Liver (tissue), 9 donors: ENCODE measurements around the gene UBALD1. TPM values are rescaled to one million over a fixed set of nuclear protein-coding genes. Genes with fewer than 3 reads are reported as not detected.

ENCODE experiments used
- DNase-seq: peaks from one replicate; pipeline ENCODE4 v3.0.0-alpha.2; 2017; ENCODE audit warnings: low spot score
- H3K27ac ChIP-seq, 2 donors: one replicate each; pipeline ENCODE4 v1.7.0; 2013; ENCODE audit warnings: inconsistent platforms in 2 of 2, low read length in 2 of 2, control low read depth in 1 of 2, low read depth in 1 of 2, mild to moderate bottlenecking in 1 of 2
- H3K27me3 ChIP-seq, 4 donors: one replicate each; pipeline versions ENCODE4 v1.6.1 to v1.7.0; 2013; ENCODE audit warnings: low read length in 3 of 4, inconsistent platforms in 1 of 4, mild to moderate bottlenecking in 1 of 4, moderate library complexity in 1 of 4; ENCODE audit not compliant: control insufficient read depth in 4 of 4, insufficient read depth in 4 of 4
- H3K36me3 ChIP-seq, 4 donors: one replicate each; pipeline versions ENCODE4 v1.6.1 to v1.7.0; 2013; ENCODE audit warnings: low read length in 3 of 4, mild to moderate bottlenecking in 3 of 4, low read depth in 1 of 4, moderate library complexity in 1 of 4; ENCODE audit not compliant: control insufficient read depth in 4 of 4, insufficient read depth in 3 of 4
- H3K4me1 ChIP-seq, 4 donors: one replicate each; pipeline versions ENCODE4 v1.6.1 to v1.7.0; 2013; ENCODE audit warnings: low read length in 3 of 4, mild to moderate bottlenecking in 3 of 4, moderate library complexity in 1 of 4; ENCODE audit not compliant: control insufficient read depth in 4 of 4, insufficient read depth in 4 of 4
- H3K4me3 ChIP-seq, 3 donors: one replicate each; pipeline versions ENCODE4 v1.6.1 to v1.7.0; 2013; ENCODE audit warnings: low read length in 3 of 3, control low read depth in 1 of 3, low read depth in 1 of 3, mild to moderate bottlenecking in 1 of 3
- H3K9ac ChIP-seq, 2 donors: one replicate each; pipeline ENCODE4 v1.7.0; 2013; ENCODE audit warnings: low read length in 2 of 2, mild to moderate bottlenecking in 2 of 2, moderate library complexity in 2 of 2, control low read depth in 1 of 2, low read depth in 1 of 2
- H3K9me3 ChIP-seq, 4 donors: one replicate each; pipeline versions ENCODE4 v1.6.1 to v1.7.0; 2013; ENCODE audit warnings: low read length in 3 of 4; ENCODE audit not compliant: control insufficient read depth in 4 of 4
- EGR1 ChIP-seq, 2 donors: IDR thresholded peaks; 2 replicates each; pipeline ENCODE4 v1.6.1; 2016 to 2018; ENCODE audit warnings: antibody characterized with exemption in 2 of 2, low read depth in 2 of 2
- FOXA1 ChIP-seq: IDR thresholded peaks from 2 replicates; pipeline ENCODE4 v1.6.1; 2016; ENCODE audit warnings: antibody characterized with exemption
- FOXA2 ChIP-seq: IDR thresholded peaks from 2 replicates; pipeline ENCODE4 v1.6.1; 2016; ENCODE audit warnings: antibody characterized with exemption
- GABPA ChIP-seq, 2 donors: IDR thresholded peaks in 1 of 2; conservative IDR thresholded peaks in 1 of 2; 2 replicates each; pipeline ENCODE4 v1.6.1; 2016; ENCODE audit warnings: antibody characterized with exemption in 2 of 2, mild to moderate bottlenecking in 1 of 2, moderate library complexity in 1 of 2
- HNF4A ChIP-seq, 2 donors: conservative IDR thresholded peaks; 2 replicates each; pipeline ENCODE4 v1.6.1; 2016; ENCODE audit warnings: antibody characterized with exemption in 2 of 2, mild to moderate bottlenecking in 2 of 2
- HNF4G ChIP-seq: IDR thresholded peaks from 2 replicates; pipeline ENCODE4 v1.6.1; 2016; ENCODE audit warnings: antibody characterized with exemption
- JUND ChIP-seq, 2 donors: IDR thresholded peaks; 2 replicates each; pipeline ENCODE4 v1.6.1; 2016; ENCODE audit warnings: antibody characterized with exemption in 2 of 2
- RAD21 ChIP-seq, 2 donors: IDR thresholded peaks; 2 replicates each; pipeline ENCODE4 v1.6.1; 2016; ENCODE audit warnings: antibody characterized with exemption in 2 of 2, mild to moderate bottlenecking in 2 of 2
- RXRA ChIP-seq, 2 donors: IDR thresholded peaks; 2 replicates each; pipeline ENCODE4 v1.6.1; 2017 to 2018; ENCODE audit warnings: antibody characterized with exemption in 2 of 2, mild to moderate bottlenecking in 1 of 2
- SP1 ChIP-seq: IDR thresholded peaks from 2 replicates; pipeline ENCODE4 v1.6.1; 2018; ENCODE audit warnings: antibody characterized with exemption, mild to moderate bottlenecking
- YY1 ChIP-seq: IDR thresholded peaks from 2 replicates; pipeline ENCODE4 v1.6.1; 2016; ENCODE audit warnings: antibody characterized with exemption, mild to moderate bottlenecking
- WGBS: extraction: QIAGEN DNeasy Blood & Tissue Kit; methylation state at CpG from one replicate; pipeline ENCODE4 v1.1.7; 2013; 5-methylcytosine and 5-hydroxymethylcytosine counted together
- polyA plus RNA-seq, 2 donors: library from polyadenylated mRNA; stranded (reverse) in 1 of 2; unstranded in 1 of 2; fragments of 200-250 nt in 1 of 2; fragments of >200 nt in 1 of 2; fragmentation: Nextera tagmentation in 1 of 2; extraction: Ambion mirVana in 1 of 2; gene quantifications; one replicate each; pipeline versions ENCODE4 v1.2.1 to v1.2.3, GENCODE V29; 2013 to 2015
- total RNA-seq, 2 donors: library from RNA; depleted of rRNA; stranded (reverse); fragments of >200 nt; gene quantifications; one replicate each; pipeline ENCODE4 v1.2.3, GENCODE V29; 2014
- TF ChIP-seq, protein P1 (sequence below): IDR thresholded peaks from 2 replicates; pipeline ENCODE4 v1.6.1; 2016; ENCODE audit warnings: antibody characterized with exemption
- TF ChIP-seq, protein P2 (sequence below): fragments of 150-350 bp; IDR thresholded peaks from 2 replicates; pipeline ENCODE4 v1.5.1; 2017; ENCODE audit warnings: improper control_type of control experiment, low read depth, low read length; ENCODE audit not compliant: missing input control
- TF ChIP-seq, protein P3 (sequence below): IDR thresholded peaks from 2 replicates; pipeline ENCODE4 v1.6.1; 2016; ENCODE audit warnings: antibody characterized with exemption
- TF ChIP-seq, protein P4 (sequence below): IDR thresholded peaks from 2 replicates; pipeline ENCODE4 v1.6.1; 2016; ENCODE audit warnings: antibody characterized with exemption
- TF ChIP-seq, protein P5 (sequence below): IDR thresholded peaks from 2 replicates; pipeline ENCODE4 v1.6.1; 2016; ENCODE audit warnings: antibody characterized with exemption, mild to moderate bottlenecking
- donor health status: healthy.
- donor health status: healthy.
- donor health status: healthy.
- donor health status: healthy.
- donor health status: healthy.

Gene UBALD1
- total and polyA plus RNA-seq, 4 donors = 4.5 to 22.4 (median 7.5) TPM

DNA sequence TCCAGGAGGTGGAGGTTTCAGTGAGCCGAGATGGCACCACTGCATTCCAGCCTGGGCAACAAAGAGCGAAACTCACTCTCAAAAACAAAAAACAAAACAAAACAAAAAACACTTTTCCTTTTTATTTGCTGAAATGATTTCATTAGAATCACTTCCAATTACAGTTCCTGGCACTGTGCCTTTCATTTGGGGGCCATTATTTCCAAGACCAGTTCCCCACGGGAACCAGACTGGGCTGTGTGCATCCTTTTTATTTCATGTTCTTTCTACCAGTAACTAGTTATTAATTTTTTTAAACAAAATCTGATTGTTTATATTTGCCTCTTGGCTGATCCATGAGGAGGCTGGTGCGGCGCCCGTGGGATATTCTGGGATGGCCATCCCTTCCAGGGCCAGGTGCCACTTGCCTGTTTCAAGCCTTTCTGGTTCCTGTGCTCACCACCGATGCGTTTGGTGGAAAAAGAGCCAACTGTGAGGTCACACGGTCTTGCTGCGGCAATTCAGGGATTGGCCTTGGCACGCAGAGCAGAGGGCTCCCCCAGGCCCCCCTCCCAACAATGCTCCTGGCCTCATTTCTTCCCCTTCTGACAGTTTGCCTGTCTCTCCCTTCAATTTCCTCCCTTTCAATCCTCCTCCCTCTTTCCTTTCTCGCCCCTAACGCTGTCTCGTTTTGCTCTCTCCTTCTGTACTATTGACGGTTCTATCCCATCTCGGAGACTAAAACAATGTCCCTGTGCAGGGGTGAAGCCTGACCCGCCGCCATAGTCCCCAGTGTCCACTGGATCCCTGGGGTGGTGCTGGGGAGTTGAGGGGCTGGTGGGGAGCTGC lies 13.4 kb downstream of the UBALD1 start:
- H3K9me3 ChIP-seq = no peaks in the 10 kb centered on the region
- TF ChIP-seq HNF4A (conservative IDR thresholded peaks at IDR 0.05) (no peak), JUND (IDR thresholded peaks at IDR 0.05) (no peak), RAD21 (IDR thresholded peaks at IDR 0.05) (no peak)
- TF ChIP-seq, protein P1, sequence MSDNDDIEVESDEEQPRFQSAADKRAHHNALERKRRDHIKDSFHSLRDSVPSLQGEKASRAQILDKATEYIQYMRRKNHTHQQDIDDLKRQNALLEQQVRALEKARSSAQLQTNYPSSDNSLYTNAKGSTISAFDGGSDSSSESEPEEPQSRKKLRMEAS = no peak
- H3K27ac ChIP-seq = no peak overlapping the region
- H3K36me3 ChIP-seq = no peaks in the 10 kb centered on the region
- no peak overlapping the region for H3K4me3 ChIP-seq
- no peaks in the 10 kb centered on the region for H3K27me3 ChIP-seq
- no peak overlapping the region for H3K9ac ChIP-seq
- WGBS = 52% methylated on average over 18 of the region's 18 CpGs
- H3K4me1 ChIP-seq = peaks cover 0 to 9% (median 0%) of the 10 kb centered on the region in 4 donors
- no peak for DNase-seq

DNA sequence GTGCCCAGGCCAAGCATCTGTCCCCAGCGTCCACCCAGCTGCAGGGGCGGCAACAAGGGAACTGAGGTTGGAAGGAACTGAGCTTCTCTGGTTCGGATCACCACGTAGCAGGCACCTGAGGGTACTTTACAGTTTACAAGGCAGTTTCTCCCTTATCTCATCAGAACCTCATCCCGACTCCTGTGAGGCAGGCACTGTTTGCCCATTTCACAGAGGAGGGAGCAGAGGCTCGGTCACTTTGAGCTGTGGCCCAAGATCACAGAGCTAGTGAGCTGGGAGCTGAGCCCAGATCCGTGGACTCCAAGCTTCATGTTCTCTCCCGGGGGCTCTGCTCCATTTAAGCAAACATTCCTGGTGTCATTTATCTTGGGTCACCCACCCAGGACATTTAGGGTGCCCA lies 15.1 kb downstream of the UBALD1 start:
- Histone ChIP-seq H3K4me3 (no peak overlapping the region), H3K9ac (no peak overlapping the region), H3K4me1 (peaks cover 0 to 8% (median 0%) of the 10 kb centered on the region in 4 donors), H3K36me3 (no peaks in the 10 kb centered on the region), H3K27ac (no peak overlapping the region), H3K9me3 (no peaks in the 10 kb centered on the region), H3K27me3 (no peaks in the 10 kb centered on the region)
- WGBS = 85% methylated on average over 8 of the region's 8 CpGs
- TF ChIP-seq FOXA1 = no peak
- no peak for TF ChIP-seq SP1
- no peak for TF ChIP-seq GABPA (IDR thresholded peaks at IDR 0.05 in 1 of 2, conservative IDR thresholded peaks at IDR 0.05 in 1 of 2)
- TF ChIP-seq EGR1 (IDR thresholded peaks at IDR 0.05; ENCODE audit: low read depth in 2 of 2) = no peak
- TF ChIP-seq RAD21 (IDR thresholded peaks at IDR 0.05) = no peak
- no peak for TF ChIP-seq HNF4A (conservative IDR thresholded peaks at IDR 0.05)
- TF ChIP-seq, protein P2, sequence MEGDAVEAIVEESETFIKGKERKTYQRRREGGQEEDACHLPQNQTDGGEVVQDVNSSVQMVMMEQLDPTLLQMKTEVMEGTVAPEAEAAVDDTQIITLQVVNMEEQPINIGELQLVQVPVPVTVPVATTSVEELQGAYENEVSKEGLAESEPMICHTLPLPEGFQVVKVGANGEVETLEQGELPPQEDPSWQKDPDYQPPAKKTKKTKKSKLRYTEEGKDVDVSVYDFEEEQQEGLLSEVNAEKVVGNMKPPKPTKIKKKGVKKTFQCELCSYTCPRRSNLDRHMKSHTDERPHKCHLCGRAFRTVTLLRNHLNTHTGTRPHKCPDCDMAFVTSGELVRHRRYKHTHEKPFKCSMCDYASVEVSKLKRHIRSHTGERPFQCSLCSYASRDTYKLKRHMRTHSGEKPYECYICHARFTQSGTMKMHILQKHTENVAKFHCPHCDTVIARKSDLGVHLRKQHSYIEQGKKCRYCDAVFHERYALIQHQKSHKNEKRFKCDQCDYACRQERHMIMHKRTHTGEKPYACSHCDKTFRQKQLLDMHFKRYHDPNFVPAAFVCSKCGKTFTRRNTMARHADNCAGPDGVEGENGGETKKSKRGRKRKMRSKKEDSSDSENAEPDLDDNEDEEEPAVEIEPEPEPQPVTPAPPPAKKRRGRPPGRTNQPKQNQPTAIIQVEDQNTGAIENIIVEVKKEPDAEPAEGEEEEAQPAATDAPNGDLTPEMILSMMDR = no peak
- TF ChIP-seq YY1 = no peak
- no peak for TF ChIP-seq FOXA2
- TF ChIP-seq, protein P3, sequence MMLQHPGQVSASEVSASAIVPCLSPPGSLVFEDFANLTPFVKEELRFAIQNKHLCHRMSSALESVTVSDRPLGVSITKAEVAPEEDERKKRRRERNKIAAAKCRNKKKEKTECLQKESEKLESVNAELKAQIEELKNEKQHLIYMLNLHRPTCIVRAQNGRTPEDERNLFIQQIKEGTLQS = no peak
- no peak for TF ChIP-seq JUND (IDR thresholded peaks at IDR 0.05)
- no peak for TF ChIP-seq RXRA (IDR thresholded peaks at IDR 0.05)
- TF ChIP-seq, protein P1 = no peak
- TF ChIP-seq, protein P4, sequence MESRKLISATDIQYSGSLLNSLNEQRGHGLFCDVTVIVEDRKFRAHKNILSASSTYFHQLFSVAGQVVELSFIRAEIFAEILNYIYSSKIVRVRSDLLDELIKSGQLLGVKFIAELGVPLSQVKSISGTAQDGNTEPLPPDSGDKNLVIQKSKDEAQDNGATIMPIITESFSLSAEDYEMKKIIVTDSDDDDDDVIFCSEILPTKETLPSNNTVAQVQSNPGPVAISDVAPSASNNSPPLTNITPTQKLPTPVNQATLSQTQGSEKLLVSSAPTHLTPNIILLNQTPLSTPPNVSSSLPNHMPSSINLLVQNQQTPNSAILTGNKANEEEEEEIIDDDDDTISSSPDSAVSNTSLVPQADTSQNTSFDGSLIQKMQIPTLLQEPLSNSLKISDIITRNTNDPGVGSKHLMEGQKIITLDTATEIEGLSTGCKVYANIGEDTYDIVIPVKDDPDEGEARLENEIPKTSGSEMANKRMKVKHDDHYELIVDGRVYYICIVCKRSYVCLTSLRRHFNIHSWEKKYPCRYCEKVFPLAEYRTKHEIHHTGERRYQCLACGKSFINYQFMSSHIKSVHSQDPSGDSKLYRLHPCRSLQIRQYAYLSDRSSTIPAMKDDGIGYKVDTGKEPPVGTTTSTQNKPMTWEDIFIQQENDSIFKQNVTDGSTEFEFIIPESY = no peak
- TF ChIP-seq HNF4G = no peak
- TF ChIP-seq, protein P5, sequence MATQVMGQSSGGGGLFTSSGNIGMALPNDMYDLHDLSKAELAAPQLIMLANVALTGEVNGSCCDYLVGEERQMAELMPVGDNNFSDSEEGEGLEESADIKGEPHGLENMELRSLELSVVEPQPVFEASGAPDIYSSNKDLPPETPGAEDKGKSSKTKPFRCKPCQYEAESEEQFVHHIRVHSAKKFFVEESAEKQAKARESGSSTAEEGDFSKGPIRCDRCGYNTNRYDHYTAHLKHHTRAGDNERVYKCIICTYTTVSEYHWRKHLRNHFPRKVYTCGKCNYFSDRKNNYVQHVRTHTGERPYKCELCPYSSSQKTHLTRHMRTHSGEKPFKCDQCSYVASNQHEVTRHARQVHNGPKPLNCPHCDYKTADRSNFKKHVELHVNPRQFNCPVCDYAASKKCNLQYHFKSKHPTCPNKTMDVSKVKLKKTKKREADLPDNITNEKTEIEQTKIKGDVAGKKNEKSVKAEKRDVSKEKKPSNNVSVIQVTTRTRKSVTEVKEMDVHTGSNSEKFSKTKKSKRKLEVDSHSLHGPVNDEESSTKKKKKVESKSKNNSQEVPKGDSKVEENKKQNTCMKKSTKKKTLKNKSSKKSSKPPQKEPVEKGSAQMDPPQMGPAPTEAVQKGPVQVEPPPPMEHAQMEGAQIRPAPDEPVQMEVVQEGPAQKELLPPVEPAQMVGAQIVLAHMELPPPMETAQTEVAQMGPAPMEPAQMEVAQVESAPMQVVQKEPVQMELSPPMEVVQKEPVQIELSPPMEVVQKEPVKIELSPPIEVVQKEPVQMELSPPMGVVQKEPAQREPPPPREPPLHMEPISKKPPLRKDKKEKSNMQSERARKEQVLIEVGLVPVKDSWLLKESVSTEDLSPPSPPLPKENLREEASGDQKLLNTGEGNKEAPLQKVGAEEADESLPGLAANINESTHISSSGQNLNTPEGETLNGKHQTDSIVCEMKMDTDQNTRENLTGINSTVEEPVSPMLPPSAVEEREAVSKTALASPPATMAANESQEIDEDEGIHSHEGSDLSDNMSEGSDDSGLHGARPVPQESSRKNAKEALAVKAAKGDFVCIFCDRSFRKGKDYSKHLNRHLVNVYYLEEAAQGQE = no peak
- no peak for DNase-seq
